DMS53 treated with DMSO at 0.1 percent for 48 hours (cell line): ENCODE results near the gene HS6ST3.

Source experiments
- DNase-seq: peaks from one replicate; lab custom pipeline; 2025; ENCODE audit not compliant: unreplicated experiment; lab: John Stamatoyannopoulos, UW

Gene HS6ST3

GRCh38 chr13:96817336-96817941 lies 727.5 kb downstream of the HS6ST3 start:
- DNase-seq = no peak

DNA sequence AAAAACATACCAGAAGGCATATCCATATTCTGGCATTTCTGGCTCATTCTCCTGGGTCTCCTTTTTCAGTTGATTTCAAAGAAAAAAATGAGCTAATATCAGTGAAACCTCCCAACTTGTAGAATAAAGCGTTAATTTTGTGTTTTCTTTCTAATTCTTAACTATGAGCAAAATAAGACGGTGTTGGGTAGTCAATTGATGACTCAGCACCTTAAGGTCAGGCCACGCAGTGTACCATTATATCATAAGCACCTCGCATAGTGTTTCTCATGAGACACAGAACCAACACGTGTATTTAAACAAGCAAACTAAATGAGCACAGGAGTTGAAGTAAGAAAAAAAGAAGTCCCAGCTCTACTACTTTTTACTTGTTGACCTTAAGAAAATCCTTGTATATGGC lies 729.5 kb downstream of the HS6ST3 start:
- DNase-seq = no peak

GRCh38 chr13:96821381-96821780 lies 731.5 kb downstream of the HS6ST3 start:
- no peak for DNase-seq

GRCh38 chr13:96821971-96822370 lies 732.1 kb downstream of the HS6ST3 start:
- DNase-seq = no peak

GRCh38 chr13:96822895-96823294 lies 733.0 kb downstream of the HS6ST3 start:
- DNase-seq = peak; percentile 15

DNA sequence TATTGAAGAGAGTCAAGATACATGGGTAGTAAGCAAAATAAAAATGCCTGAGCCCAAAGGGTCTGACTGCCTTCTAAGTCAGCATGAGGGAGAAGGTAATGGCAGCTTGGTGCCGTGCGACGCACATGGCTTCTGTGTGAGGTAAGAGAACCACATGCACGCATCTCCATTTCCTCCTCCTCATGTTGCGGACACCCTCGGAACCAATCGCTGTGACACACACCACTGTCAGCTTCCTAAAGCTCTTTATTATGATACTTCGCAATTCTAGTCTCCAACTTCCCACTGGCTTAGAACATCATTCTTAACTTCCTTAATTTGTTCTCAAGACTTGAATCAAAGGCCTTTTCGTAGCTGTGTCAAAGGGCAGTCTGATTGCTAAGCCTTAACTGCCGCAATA lies 734.2 kb downstream of the HS6ST3 start:
- DNase-seq = no peak

GRCh38 chr13:96825653-96826052 lies 735.7 kb downstream of the HS6ST3 start:
- no peak for DNase-seq

GRCh38 chr13:96834626-96835025 lies 744.7 kb downstream of the HS6ST3 start:
- DNase-seq = no peak

DNA sequence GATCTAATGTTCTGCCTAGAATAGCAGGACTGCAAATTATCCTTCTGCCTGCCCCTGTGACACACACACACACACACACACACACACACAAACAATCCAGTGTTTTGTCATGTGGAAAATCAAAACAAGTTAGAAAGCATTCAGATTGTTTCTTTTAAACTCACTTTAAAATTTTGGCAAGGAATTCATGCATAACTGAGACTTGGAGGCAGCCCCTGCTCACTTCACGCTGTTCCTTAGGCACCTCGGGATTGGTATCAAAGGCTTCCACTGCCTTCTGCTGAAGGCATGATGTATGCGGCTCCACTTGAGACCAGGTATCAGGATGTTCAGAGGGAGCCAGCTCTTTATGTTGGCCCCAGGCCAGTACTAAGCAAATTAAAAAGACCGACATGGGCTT lies 745.6 kb downstream of the HS6ST3 start:
- no peak for DNase-seq

GRCh38 chr13:96836733-96837132 lies 746.8 kb downstream of the HS6ST3 start:
- no peak for DNase-seq

DNA sequence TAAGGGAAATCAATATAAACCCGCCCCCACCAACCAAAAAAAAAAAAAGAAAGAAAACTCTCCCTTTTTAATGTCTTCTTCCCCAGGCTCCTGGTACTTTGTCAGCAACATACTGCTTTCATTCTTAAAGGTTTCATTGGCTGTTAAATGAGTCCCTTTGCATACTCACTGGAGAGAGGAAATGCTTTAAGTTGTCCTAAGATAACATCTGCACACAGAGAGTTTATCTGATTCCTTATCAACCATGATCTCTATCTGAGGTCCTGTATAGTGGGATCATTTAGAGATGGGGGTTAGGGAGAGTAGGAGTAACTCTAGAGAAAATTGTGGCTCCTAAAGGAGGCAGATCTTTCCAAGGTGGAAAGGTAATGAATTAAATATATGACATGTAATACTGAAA lies 747.9 kb downstream of the HS6ST3 start:
- no peak for DNase-seq

- DNase-seq = no peak
Observed at GRCh38 chr13:96844195-96844594, 754.3 kb downstream of the HS6ST3 start.

DNA sequence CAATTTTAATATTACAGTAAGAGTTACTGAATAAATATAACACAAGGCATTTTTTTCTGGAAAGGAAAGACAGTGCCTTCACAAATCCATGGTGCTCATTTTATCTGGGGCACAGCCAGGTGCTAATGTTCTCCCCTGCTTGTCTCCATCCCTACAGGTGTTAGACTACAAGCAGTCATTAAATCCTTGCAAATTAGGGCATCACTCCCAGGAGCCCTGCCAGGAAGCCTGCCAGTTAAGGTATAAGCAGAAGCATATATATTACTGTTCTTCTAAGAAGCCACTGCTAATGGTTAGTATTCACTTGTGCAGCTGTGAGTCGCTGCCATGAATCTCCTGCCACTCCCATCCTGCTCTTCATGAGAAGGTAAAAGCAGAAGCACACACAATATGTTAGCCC lies 754.7 kb downstream of the HS6ST3 start:
- DNase-seq = no peak

DNA sequence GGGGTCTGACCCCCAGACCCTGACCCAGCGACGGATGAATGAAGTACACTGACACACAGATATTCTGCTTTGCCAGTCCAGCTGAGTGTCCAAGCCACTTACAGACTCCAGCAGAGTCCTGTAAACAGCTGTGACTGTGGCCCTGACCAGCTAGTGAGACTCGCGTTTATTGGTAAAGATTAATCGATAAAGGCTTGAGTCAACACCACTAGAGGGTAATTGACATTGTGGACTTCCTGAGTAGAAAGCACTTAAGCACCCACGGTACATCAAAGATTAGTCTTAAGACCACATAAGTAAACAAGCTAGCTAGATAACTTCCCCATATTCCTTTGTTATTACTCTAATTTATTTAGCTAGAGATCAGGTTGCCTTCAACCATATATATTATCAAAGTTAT lies 758.4 kb downstream of the HS6ST3 start:
- no peak for DNase-seq

DNA sequence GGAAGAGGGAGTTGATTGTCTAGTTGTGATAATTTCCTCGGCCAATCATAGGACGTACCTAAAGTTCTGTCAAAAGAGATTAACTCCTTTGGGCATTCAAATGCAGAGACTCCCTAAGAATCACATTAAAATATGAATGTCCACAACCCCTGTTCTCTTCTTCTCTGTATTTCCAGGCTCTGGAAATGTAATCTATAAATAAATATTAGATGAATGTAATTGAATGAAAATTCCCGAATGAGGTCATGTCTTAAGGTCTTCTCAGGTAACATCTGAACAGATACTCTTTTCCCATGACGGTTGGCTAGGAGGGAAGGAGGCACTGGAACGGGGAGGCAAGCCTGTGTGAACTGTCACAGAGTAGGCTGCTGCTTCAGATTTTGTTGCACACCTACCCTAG lies 759.2 kb downstream of the HS6ST3 start:
- DNase-seq = no peak

DNA sequence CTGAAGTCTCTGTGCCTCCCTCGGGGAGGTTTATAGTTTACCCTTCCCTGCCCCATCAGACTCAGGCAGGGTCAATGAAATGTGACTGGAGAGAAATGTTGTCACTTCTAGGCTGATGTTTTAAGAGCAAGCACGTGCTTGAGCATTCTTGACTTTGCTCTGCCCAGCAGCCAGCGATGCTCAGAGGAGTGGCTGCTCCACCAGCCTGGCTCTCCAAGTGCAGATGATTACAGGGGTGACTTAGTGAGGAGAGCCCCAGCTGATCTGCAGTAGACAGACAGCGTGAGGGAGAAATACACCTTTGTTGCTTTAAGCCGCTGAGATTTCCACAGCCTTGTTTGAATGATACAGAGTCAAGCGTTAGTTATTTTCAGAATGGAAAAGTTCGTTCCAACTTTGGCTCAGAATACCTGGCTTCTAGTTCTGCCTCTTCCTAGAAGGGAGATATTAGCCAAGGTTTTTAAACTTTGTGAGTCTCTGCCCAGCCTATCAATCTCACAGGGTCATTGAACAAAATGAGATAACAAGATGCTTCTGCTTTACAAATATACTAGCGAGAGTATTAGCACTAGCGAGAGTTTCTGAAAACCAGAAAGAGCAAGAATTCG lies 760.7 kb downstream of the HS6ST3 start:
- DNase-seq = no peak

DNA sequence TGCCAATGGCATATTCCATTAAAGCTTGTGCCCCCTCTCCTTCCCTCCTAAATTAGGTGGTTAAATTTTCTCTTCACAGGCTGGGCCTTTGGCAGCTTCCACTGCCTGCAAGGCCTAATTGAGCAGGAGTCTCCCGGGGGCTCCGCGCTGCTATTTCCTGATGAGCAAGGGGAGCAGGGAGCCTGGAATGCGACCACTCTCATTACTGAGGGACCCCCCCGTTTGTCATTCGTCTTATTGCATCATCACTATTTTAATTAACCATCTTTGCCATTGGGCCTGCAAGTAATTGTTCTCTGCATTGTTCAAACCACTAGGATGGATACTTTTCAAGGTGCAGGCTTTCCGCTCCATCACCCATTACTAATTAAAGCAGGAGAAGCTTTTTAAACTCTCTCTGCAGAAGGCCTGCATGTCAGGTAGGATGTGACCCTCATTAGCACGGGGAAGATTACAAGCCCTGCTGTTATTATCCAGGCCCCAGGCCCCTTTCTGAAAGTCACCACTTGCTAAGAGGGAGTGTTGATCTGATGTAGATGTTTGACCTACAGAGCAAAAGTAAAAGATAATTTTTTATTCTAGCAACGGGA lies 762.0 kb downstream of the HS6ST3 start:
- no peak for DNase-seq

GRCh38 chr13:96858133-96858826 lies 768.4 kb downstream of the HS6ST3 start:
- DNase-seq = no peak

DNA sequence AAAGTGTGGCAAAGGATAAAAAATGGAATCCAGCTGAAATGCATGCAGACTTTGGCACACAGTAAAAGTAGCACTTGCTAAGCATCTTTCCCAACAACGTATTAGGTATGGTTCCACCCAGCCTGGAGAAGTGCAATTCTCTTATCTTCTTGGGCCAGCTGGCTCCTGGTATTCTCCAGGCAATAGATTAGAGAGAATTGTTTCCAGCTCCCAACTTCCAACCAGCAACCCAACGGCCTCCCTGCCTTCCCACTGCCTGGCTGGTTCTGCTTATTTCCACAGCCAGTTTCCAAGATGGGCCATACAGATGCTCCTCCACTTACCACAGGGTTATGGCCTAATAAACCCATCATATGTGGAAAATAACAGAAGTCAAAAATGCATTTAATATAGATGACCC lies 771.0 kb downstream of the HS6ST3 start:
- DNase-seq = no peak

DNA sequence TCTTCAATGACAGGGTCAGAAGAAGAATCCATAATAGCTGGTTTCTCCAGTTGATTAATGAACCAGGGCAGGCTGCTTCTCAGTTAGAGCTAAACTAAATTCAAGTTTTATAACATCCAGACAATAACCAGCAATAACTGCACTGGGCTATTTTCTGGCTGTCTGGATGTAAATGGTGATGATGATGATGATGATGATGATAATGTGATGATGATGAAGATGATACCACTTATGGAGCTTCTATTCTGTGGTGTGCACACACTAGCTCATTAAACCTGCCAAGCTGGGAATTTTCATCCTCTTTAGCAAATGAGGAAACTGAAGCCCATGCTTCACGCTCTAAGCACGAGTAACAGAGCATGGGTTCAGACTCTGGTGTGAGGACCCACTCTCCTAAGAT lies 772.2 kb downstream of the HS6ST3 start:
- no peak for DNase-seq

- DNase-seq = no peak
Observed at GRCh38 chr13:96862999-96863398, 773.1 kb downstream of the HS6ST3 start.

DNA sequence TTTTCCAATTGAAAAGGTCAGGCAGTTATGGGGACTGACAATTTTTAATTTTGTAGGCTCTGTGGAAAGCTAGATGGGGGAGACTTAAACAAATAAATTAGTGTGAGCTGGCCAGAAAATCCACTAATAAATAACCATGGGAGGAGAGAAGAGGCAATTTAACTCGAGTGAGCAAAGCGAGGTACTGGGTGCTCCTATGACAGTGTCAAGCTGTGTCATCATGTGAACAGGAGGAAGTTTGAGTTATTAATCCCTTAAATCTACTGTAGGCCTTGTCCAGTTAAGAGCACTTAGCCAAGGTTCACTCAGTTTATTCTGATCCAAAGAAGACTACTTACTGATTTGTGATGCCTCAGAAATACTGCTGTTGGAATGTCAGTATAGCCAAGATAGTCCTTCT lies 781.6 kb downstream of the HS6ST3 start:
- DNase-seq = peak; percentile 64
